ENCODE measurements around the gene CTNND2. TPM values are rescaled to one million over a fixed set of nuclear protein-coding genes. Genes with fewer than 3 reads are reported as not detected.

CTNND2 gene
- total RNA-seq, 1 donor from 2014 or later = not detected

DNA sequence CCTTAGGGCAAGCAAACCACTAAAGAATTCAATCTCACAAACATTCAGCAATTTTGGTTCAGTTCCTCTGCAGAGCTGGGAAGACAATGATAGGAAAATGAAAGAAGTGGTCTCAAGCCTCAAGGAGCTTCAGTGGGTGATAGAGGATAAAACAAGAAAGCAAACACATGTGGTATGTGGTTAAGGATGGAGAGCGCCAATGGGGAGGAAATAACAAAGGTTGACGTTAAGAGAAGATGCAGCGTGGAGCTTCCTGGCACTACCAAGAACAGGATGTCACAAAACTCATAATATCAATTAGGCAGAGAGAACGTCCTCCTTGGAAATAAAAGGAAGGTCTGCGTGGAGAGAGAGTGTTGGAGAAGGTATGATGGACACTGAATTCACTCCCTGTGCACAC lies 731.8 kb downstream of the CTNND2 start:
- Mint-ChIP-seq H3K27ac (no peak overlapping the region), H3K4me1 (ENCODE audit: low read depth) (peaks cover 5% of the 10 kb centered on the region), H3K4me3 (ENCODE audit: low read depth) (no peak overlapping the region), H3K36me3 (ENCODE audit: low read depth) (no peaks in the 10 kb centered on the region), H3K27me3 (ENCODE audit: low read depth) (no peaks in the 10 kb centered on the region), H3K9me3 (no peaks in the 10 kb centered on the region)
- intact Hi-C loops (cut with micrococcal nuclease) = no loop called here
- DNase-seq (ENCODE audit: low spot score) = no peak

DNA sequence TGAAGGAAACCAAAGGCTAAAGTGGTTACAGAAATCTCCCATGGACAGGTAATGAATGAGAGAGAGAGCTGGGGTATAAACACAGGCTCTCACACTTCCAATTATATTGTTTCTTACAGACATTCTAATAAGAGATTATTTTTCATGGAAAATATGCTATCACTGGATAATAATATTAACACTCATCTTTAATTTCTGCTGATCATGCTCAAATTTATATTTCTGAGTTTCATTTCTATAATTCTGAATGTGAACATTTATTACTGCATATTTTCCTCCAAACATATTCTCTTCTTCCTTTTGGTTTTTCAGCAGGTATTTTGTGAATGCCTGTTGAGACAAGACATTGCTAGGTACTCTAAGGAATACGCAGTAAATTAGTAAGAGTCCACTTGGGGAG lies 733.0 kb downstream of the CTNND2 start:
- Mint-ChIP-seq H3K4me1 (ENCODE audit: low read depth) (peaks cover 5% of the 10 kb centered on the region), H3K4me3 (ENCODE audit: low read depth) (no peak overlapping the region), H3K9me3 (no peaks in the 10 kb centered on the region), H3K27me3 (ENCODE audit: low read depth) (no peaks in the 10 kb centered on the region), H3K27ac (no peak overlapping the region), H3K36me3 (ENCODE audit: low read depth) (no peaks in the 10 kb centered on the region)
- intact Hi-C loops (cut with micrococcal nuclease) = no loop called here
- DNase-seq (ENCODE audit: low spot score) = no peak

DNA sequence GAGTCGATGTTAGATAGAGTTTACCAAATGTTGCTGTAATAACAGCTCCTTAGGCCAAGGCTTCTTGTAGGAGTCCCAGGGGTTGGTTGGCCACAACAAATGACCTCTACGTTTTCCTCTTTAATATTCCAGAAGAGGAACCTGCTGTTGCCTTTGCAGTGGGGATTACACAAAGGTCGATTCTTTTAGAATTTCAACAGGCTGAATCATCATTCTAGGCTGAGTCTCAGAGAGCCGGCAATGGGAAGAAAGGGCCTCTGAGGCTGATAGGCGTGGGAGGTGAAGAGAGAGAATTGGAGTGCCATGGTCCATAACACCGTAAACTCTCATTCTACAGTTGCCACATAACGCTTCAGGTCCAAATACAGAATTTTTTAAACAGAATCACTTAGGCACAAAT lies 737.3 kb downstream of the CTNND2 start:
- no peaks in the 10 kb centered on the region for H3K27me3 Mint-ChIP-seq (ENCODE audit: low read depth)
- intact Hi-C loops (cut with micrococcal nuclease) = no loop called here
- no peak overlapping the region for H3K4me3 Mint-ChIP-seq (ENCODE audit: low read depth)
- H3K9me3 Mint-ChIP-seq = no peaks in the 10 kb centered on the region
- no peak for DNase-seq (ENCODE audit: low spot score)
- no peaks in the 10 kb centered on the region for H3K4me1 Mint-ChIP-seq (ENCODE audit: low read depth)
- H3K27ac Mint-ChIP-seq = no peak overlapping the region
- no peaks in the 10 kb centered on the region for H3K36me3 Mint-ChIP-seq (ENCODE audit: low read depth)

DNA sequence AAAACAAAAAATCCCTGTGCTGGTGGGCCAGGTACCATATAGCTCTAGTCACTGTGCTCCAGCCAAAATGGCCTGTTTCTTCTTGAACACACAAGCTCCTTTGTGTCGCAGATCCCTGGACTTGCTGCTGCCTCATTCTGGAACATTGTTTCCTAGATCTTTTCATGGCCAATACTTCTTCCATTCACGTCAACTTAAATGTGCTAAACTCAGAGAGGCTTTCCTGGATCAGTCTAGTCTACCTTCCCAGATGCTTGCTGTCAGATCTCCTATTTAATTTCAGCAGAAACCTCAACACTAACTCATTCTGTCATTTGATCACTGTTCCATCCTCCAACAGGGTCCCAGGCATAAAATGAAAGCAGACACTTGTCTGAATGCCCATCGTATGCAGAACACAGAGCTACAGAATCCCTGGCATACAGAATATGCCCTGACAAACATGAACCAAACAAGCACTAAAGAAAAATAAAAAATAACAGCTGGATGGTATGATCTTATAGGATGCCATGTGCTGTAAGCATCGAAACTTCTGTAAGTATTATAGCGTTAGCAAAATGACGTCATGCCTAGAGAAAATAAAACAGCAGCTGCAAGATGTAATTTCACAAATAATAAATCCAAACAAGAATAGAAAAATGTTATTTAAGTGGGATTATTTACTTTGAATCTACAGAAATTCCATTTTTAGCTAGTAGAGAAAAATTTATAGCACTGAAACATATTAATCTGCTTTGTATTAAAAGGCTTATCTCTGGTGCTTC lies 739.5 kb downstream of the CTNND2 start:
- no peaks in the 10 kb centered on the region for H3K36me3 Mint-ChIP-seq (ENCODE audit: low read depth)
- intact Hi-C loops (cut with micrococcal nuclease) = no loop called here
- H3K27me3 Mint-ChIP-seq (ENCODE audit: low read depth) = no peaks in the 10 kb centered on the region
- DNase-seq (ENCODE audit: low spot score) = no peak
- H3K4me1 Mint-ChIP-seq (ENCODE audit: low read depth) = no peaks in the 10 kb centered on the region
- no peak overlapping the region for H3K4me3 Mint-ChIP-seq (ENCODE audit: low read depth)
- no peaks in the 10 kb centered on the region for H3K9me3 Mint-ChIP-seq
- no peak overlapping the region for H3K27ac Mint-ChIP-seq

DNA sequence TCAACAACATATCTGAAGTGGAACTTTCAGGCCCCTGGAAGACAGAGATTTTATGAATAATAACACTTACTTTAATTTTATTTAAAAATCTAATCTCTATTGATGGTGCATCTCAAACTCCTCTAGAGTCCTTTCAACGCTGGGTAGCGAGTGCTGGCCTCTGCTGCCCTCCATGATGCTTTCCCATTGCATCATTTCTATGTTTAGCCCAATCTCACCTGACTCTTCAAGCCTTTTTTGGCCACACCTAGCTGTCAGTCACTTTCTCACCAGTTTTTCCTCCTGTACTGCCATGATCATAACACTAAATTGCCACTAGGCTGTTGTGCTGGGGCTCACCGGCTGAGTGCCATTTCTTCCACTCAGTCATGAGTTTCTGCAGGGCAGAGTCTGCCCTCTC lies 747.1 kb downstream of the CTNND2 start:
- no peaks in the 10 kb centered on the region for H3K36me3 Mint-ChIP-seq (ENCODE audit: low read depth)
- H3K4me1 Mint-ChIP-seq (ENCODE audit: low read depth) = no peaks in the 10 kb centered on the region
- H3K27me3 Mint-ChIP-seq (ENCODE audit: low read depth) = no peaks in the 10 kb centered on the region
- no peak for DNase-seq (ENCODE audit: low spot score)
- no peak overlapping the region for H3K27ac Mint-ChIP-seq
- no peak overlapping the region for H3K4me3 Mint-ChIP-seq (ENCODE audit: low read depth)
- intact Hi-C loops (cut with micrococcal nuclease) = no loop called here
- no peaks in the 10 kb centered on the region for H3K9me3 Mint-ChIP-seq

DNA sequence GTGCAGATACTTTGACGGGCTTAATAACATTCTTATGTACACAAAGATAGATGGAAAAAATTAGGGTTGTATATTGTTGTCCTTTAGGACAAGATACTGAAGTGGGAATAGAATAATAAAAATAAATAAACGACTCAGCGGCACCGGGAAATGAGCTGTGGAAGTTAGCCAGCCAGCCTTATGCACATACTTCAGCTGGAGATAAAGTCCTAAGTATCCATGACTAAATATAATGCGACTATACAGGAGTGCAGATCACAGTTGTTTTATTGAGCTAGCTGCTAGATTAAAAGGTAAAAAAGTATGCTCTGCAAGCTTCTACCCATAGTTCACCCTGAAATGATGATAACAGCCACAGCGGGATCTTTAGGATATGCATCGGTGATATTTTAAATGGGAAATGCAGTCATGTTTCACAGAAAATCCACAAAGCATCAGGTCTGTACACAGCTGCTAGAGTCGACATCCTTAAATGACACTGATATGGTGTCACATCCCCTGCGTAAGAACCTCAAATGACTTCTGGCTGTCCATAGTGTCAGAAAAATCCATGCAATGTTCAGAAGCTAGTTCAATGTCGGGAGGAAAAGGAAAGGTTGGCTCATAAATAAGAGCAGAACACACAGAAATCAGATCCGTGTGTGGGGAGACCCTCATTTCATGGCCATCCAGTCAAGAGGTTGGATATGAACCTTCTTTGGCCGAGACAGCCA lies 750.4 kb downstream of the CTNND2 start:
- DNase-seq (ENCODE audit: low spot score) = no peak
- Mint-ChIP-seq H3K27me3 (ENCODE audit: low read depth) (no peaks in the 10 kb centered on the region), H3K4me3 (ENCODE audit: low read depth) (no peak overlapping the region), H3K27ac (no peak overlapping the region), H3K9me3 (no peaks in the 10 kb centered on the region), H3K4me1 (ENCODE audit: low read depth) (no peaks in the 10 kb centered on the region), H3K36me3 (ENCODE audit: low read depth) (no peaks in the 10 kb centered on the region)
- intact Hi-C loops (cut with micrococcal nuclease) = no loop called here

DNA sequence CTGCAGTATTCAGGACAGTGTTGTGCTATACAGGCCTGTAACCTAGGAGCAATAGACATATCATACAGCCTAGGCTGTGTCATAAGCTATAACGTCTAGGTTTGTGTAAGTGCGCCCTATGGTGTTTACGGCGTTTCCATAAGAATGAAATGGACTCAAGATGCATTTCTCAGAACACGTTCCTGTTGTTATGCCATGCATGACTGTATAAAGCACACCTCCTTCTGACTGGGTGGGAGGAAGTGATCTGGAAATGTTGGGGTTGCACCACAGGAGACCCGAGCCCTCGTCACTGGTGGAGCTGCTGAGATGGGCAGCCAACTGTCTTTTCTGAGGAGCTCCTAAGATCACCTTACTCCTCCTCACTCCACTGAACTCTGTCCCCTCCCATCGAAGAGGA lies 751.9 kb downstream of the CTNND2 start:
- no peaks in the 10 kb centered on the region for H3K4me1 Mint-ChIP-seq (ENCODE audit: low read depth)

DNA sequence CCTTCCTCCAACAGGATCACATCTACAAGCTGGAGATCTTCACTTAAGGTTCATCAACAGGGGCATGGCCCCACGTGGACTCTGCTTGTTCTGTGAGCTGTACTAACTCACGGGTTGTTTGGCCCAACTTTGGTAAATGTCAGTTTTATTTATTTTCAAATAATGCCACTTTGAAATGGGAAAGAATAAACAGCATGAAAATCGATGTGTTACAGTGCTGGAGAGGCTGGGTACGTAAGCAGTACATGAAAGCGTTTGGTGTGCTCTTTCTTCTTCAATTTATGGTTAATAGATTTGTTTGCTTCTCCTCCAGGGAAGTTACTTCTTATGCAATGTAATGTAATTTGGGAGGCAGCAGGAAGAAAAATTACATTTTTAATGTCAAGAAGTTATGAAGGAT lies 753.3 kb downstream of the CTNND2 start:
- intact Hi-C loops (cut with micrococcal nuclease) = no loop called here
- no peaks in the 10 kb centered on the region for H3K4me1 Mint-ChIP-seq (ENCODE audit: low read depth)
- no peak overlapping the region for H3K4me3 Mint-ChIP-seq (ENCODE audit: low read depth)
- no peaks in the 10 kb centered on the region for H3K36me3 Mint-ChIP-seq (ENCODE audit: low read depth)
- H3K27me3 Mint-ChIP-seq (ENCODE audit: low read depth) = no peaks in the 10 kb centered on the region
- H3K27ac Mint-ChIP-seq = no peak overlapping the region
- H3K9me3 Mint-ChIP-seq = no peaks in the 10 kb centered on the region
- DNase-seq (ENCODE audit: low spot score) = no peak

More for the DNA sequence above, 751.9 kb downstream of the CTNND2 start:
- Mint-ChIP-seq H3K4me3 (ENCODE audit: low read depth) (no peak overlapping the region), H3K9me3 (no peaks in the 10 kb centered on the region), H3K36me3 (ENCODE audit: low read depth) (no peaks in the 10 kb centered on the region), H3K27ac (no peak overlapping the region), H3K27me3 (ENCODE audit: low read depth) (no peaks in the 10 kb centered on the region)
- no peak for DNase-seq (ENCODE audit: low spot score)
- intact Hi-C loops (cut with micrococcal nuclease) = no loop called here

DNA sequence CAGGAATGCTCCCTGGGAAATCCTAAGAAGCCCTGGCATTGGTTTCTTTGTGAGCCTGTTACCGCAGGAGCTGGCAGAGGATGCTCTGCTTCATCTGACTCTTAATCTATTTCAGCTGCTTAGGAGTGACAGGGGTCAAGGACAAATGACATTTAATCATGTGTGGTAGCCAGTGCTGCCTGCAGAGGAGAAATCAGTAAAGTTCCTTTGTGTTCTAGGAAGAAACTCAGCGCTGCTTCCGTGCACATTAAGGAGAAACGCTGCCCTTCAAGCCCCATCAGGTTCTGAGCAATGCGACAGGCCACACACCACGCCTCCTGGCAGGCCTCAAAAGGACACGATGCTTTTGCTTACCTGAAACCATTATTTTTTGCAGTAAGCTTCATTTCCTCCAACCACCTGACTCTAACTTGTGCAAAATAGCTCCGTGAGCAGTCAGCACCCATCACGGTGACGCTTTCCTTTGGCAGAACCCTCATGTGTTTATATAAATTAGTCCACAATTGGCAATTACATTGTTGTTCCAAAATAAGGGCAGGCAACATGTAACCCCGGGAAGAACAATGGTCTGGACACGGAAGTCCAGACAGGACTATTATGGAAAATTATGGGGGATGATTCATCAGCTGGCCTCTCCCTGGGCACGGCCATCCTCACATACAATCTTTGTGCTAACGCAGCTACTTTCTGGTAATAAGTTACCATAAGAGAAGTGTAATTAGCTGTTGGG lies 755.3 kb downstream of the CTNND2 start:
- DNase-seq (ENCODE audit: low spot score) = no peak
- intact Hi-C loops (cut with micrococcal nuclease) = no loop called here
- no peaks in the 10 kb centered on the region for H3K27me3 Mint-ChIP-seq (ENCODE audit: low read depth)
- no peak overlapping the region for H3K27ac Mint-ChIP-seq
- H3K4me3 Mint-ChIP-seq (ENCODE audit: low read depth) = no peak overlapping the region
- H3K4me1 Mint-ChIP-seq (ENCODE audit: low read depth) = no peaks in the 10 kb centered on the region
- no peaks in the 10 kb centered on the region for H3K36me3 Mint-ChIP-seq (ENCODE audit: low read depth)
- H3K9me3 Mint-ChIP-seq = no peaks in the 10 kb centered on the region

DNA sequence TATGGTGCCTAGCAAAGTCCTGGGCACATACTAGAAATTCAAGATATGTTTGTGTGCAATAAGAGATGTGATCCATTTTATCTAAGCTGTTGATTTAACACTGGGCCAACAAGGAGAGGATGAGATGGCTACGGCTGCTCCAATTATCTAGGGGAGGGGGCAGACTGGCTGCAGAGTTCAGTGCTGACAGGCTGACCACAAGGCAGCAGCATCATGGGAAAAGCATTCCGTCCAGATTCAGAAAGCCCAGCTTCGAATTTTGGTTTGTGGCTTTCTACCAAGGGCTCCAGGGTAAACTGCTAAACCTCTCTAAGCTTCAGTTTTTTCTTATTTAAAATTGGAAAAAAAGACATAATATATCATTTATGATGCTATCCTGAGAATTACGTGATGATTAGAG lies 758.1 kb downstream of the CTNND2 start:
- DNase-seq (ENCODE audit: low spot score) = no peak
- Mint-ChIP-seq H3K4me1 (ENCODE audit: low read depth) (no peaks in the 10 kb centered on the region), H3K4me3 (ENCODE audit: low read depth) (no peak overlapping the region), H3K27ac (no peak overlapping the region), H3K27me3 (ENCODE audit: low read depth) (no peaks in the 10 kb centered on the region), H3K9me3 (no peaks in the 10 kb centered on the region), H3K36me3 (ENCODE audit: low read depth) (no peaks in the 10 kb centered on the region)
- intact Hi-C loops (cut with micrococcal nuclease) = no loop called here

DNA sequence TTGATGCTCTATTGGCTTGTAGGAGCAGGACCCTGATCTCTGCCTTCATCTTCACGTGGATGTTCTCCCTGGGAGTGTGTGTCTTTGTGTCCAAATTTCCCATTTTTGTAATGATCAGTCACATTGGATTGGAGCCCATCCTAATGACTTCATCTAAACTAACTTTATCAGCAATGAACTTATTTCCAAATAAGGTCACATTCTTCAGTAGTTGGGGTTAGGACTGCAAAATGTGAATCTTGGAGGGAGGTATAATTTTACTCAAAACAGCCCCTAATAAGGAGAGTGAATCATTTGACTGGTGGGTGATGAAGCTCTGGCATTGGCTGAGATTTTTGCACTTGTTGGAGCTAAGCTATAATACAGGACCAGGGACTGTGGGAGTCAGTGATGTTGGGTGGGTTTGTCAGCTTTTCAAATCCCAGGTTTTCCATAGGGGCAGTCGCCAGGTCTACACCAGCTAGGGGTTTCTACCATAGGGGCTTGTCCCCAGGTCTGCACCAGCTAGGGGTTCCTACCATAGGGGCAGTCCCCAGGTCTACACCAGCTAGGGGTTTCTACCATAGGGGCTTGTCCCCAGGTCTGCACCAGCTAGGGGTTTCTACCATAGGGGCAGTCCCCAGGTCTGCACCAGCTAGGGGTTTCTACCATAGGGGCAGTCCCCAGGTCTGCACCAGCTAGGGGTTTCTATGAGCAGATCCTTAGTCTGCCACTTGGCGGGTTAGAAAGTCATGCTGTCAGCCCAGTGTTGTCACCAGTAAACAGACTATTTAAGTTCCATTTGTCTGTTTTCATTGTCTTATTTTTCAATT lies 760.6 kb downstream of the CTNND2 start:
- H3K4me3 Mint-ChIP-seq (ENCODE audit: low read depth) = no peak overlapping the region
- H3K27ac Mint-ChIP-seq = no peak overlapping the region
- no peaks in the 10 kb centered on the region for H3K9me3 Mint-ChIP-seq
- H3K27me3 Mint-ChIP-seq (ENCODE audit: low read depth) = no peaks in the 10 kb centered on the region
- no peak for DNase-seq (ENCODE audit: low spot score)
- intact Hi-C loops (cut with micrococcal nuclease) = no loop called here
- H3K36me3 Mint-ChIP-seq (ENCODE audit: low read depth) = no peaks in the 10 kb centered on the region
- H3K4me1 Mint-ChIP-seq (ENCODE audit: low read depth) = no peaks in the 10 kb centered on the region

DNA sequence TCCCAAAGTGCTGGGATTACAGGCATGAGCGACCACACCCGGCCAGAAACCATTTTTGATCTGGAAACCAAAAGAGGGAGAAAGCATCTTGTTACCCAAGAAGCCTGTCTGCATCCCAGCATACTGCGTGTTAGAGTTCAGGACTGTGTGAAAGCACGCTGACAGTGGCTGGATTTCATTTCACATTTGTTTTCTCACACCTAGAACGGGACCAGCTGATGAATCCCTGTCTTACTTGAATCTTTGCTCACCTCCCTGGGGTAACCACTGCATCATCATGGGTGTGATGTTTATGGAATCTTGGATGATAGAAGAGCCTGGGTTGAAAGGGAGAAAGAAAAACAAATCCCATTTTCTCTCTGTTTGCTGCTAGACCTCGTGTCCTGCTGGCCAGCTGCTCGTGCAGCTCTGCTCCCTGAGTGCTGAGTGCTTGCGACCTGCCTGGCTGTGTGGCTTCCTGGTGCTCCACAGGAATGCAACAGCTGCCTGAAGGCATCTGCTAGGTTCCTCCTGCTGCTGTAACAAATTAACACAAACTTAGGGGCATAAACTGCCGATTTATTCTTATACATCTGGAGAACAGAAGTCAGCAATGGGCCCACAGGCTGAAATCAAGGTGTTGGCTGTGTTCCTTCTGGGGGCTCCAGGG lies 764.9 kb downstream of the CTNND2 start:
- Mint-ChIP-seq H3K27ac (no peak overlapping the region), H3K4me1 (ENCODE audit: low read depth) (no peaks in the 10 kb centered on the region), H3K36me3 (ENCODE audit: low read depth) (no peaks in the 10 kb centered on the region), H3K4me3 (ENCODE audit: low read depth) (no peak overlapping the region), H3K9me3 (no peaks in the 10 kb centered on the region), H3K27me3 (ENCODE audit: low read depth) (no peaks in the 10 kb centered on the region)
- intact Hi-C loops (cut with micrococcal nuclease) = no loop called here
- DNase-seq (ENCODE audit: low spot score) = no peak

Data from activated T-helper 2 cell treated with anti-CD3 and anti-CD28 coated beads, Interferon-gamma antibody, Interleukin-2, Interleukin-4, amounts not matched to agents 10 μg/mL and 5 μg/mL and 100 μg/mL, durations not matched to agents 14 hours and 24 hours and 36 hours (primary cell).